ENCODE results near the gene AOPEP. TPM values are rescaled to one million over a fixed set of nuclear protein-coding genes. Genes with fewer than 3 reads are reported as not detected.

Gene AOPEP
- polyA plus RNA-seq, 1 of the 3 experiments (the other 2 are of a cell fraction): 54.6 TPM

DNA sequence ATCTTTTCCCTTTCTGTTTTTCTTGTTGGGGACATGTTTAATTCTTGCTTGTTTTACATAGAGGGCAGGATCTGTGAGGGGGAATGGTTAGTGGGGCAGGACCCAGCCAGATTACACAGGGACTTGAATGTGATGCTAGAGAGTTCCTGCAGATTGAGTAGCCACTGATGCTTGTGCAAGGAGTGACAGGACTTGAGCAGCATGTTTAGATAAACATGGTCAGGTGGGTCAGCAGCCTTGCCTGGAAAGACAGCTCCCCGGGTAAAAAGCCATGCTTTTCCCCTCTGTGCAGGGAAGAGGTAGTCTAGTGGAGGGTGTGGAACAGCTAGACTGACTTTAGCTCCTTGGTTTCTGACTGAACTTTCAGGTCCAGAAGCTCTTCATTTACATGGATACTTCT is 261.2 kb downstream of the AOPEP start:
- no peak overlapping the region for H3K4me3 ChIP-seq (ENCODE audit: low read depth in 2 of 2, low read length in 1 of 2)
- no peak overlapping the region for H3K9ac ChIP-seq
- no peaks in the 10 kb centered on the region for H4K20me1 ChIP-seq (ENCODE audit: insufficient read depth)
- POLR2A ChIA-PET: no interaction called here
- H3K36me3 ChIP-seq (replicated peaks in 1 of 2; ENCODE audit: control insufficient read depth in 1 of 2, insufficient read depth in 2 of 2, low read length in 1 of 2): peaks cover 3 to 12% of the 10 kb centered on the region in 2 experiments
- no peaks in the 10 kb centered on the region for H3K79me2 ChIP-seq (ENCODE audit: insufficient read depth)
- H3K27ac ChIP-seq (ENCODE audit: low read depth in 2 of 2, low read length in 1 of 2): no peak overlapping the region
- peaks cover 0 to 6% of the 10 kb centered on the region in 2 experiments; a peak in 1 of 4 replicates for H3K4me1 ChIP-seq (ENCODE audit: control insufficient read depth in 1 of 2, insufficient read depth in 2 of 2, low read depth in 1 of 2, low read length in 1 of 2)
- CTCF ChIA-PET: interaction anchor here (1.0 kb wide), 1 partner anchor 14 kb away, joined by 3 read pairs; no protein-coding TSS in a partner anchor
- no peak for DNase-seq
- H3K9me2 ChIP-seq: no peaks in the 10 kb centered on the region
- no peaks in the 10 kb centered on the region for H3K27me3 ChIP-seq (ENCODE audit: insufficient read depth)
- H3F3A ChIP-seq (replicated peaks; ENCODE audit: insufficient read depth): no peaks in the 10 kb centered on the region
- WGBS (ENCODE audit: low lambda C conversion rate): 33% methylated on average over 1 of the region's 1 CpG
- no peak overlapping the region for H2AFZ ChIP-seq (ENCODE audit: low read depth)
- TF ChIP-seq SMC3 (IDR thresholded peaks at IDR 0.05; ENCODE audit: low read depth, low read length) (no peak), TCF12 (IDR thresholded peaks at IDR 0.05) (no peak), FOXM1 (IDR thresholded peaks at IDR 0.05; ENCODE audit: low read depth) (no peak), GATA2 (CRISPR knock-in tag; IDR thresholded peaks at IDR 0.05) (no peak), RFX5 (IDR thresholded peaks at IDR 0.05; ENCODE audit: low read length) (no peak), FOSL2 (IDR thresholded peaks at IDR 0.05; ENCODE audit: borderline replicate concordance, low read depth) (no peak), YY1 (IDR thresholded peaks at IDR 0.05; ENCODE audit: low read depth) (no peak), JUND (IDR thresholded peaks at IDR 0.05) (no peak), GABPA (IDR thresholded peaks at IDR 0.05; ENCODE audit: low read depth) (no peak), NFIC (IDR thresholded peaks at IDR 0.05; ENCODE audit: borderline replicate concordance) (no peak), RCOR1 (IDR thresholded peaks at IDR 0.05; ENCODE audit: low read length) (no peak), EZH2phosphoT487 (IDR thresholded peaks at IDR 0.05; ENCODE audit: borderline replicate concordance, low read depth) (no peak), POLR2AphosphoS5 (IDR thresholded peaks at IDR 0.05; ENCODE audit: low read depth, low read length) (no peak), MXI1 (IDR thresholded peaks at IDR 0.05; ENCODE audit: low read depth, low read length) (no peak), MEF2A (IDR thresholded peaks at IDR 0.05; ENCODE audit: borderline replicate concordance, low read depth) (no peak), ELF1 (IDR thresholded peaks at IDR 0.05) (no peak), RAD21 (IDR thresholded peaks at IDR 0.05; ENCODE audit: low read length) (no peak)
- TF ChIP-seq, protein P1, sequence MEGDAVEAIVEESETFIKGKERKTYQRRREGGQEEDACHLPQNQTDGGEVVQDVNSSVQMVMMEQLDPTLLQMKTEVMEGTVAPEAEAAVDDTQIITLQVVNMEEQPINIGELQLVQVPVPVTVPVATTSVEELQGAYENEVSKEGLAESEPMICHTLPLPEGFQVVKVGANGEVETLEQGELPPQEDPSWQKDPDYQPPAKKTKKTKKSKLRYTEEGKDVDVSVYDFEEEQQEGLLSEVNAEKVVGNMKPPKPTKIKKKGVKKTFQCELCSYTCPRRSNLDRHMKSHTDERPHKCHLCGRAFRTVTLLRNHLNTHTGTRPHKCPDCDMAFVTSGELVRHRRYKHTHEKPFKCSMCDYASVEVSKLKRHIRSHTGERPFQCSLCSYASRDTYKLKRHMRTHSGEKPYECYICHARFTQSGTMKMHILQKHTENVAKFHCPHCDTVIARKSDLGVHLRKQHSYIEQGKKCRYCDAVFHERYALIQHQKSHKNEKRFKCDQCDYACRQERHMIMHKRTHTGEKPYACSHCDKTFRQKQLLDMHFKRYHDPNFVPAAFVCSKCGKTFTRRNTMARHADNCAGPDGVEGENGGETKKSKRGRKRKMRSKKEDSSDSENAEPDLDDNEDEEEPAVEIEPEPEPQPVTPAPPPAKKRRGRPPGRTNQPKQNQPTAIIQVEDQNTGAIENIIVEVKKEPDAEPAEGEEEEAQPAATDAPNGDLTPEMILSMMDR (IDR thresholded peaks at IDR 0.05): no peak
- TF ChIP-seq, protein P2, sequence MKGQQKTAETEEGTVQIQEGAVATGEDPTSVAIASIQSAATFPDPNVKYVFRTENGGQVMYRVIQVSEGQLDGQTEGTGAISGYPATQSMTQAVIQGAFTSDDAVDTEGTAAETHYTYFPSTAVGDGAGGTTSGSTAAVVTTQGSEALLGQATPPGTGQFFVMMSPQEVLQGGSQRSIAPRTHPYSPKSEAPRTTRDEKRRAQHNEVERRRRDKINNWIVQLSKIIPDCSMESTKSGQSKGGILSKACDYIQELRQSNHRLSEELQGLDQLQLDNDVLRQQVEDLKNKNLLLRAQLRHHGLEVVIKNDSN (IDR thresholded peaks at IDR 0.05; ENCODE audit: borderline replicate concordance, low read depth): no peak
- TF ChIP-seq, protein P3, sequence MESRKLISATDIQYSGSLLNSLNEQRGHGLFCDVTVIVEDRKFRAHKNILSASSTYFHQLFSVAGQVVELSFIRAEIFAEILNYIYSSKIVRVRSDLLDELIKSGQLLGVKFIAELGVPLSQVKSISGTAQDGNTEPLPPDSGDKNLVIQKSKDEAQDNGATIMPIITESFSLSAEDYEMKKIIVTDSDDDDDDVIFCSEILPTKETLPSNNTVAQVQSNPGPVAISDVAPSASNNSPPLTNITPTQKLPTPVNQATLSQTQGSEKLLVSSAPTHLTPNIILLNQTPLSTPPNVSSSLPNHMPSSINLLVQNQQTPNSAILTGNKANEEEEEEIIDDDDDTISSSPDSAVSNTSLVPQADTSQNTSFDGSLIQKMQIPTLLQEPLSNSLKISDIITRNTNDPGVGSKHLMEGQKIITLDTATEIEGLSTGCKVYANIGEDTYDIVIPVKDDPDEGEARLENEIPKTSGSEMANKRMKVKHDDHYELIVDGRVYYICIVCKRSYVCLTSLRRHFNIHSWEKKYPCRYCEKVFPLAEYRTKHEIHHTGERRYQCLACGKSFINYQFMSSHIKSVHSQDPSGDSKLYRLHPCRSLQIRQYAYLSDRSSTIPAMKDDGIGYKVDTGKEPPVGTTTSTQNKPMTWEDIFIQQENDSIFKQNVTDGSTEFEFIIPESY (IDR thresholded peaks at IDR 0.05; ENCODE audit: borderline replicate concordance, low read depth): no peak
- H3K4me2 ChIP-seq: no peak overlapping the region
- H3K9me3 ChIP-seq: no peaks in the 10 kb centered on the region
